ENCODE measurements around the gene SFT2D1. TPM values are rescaled to one million over a fixed set of nuclear protein-coding genes. Genes with fewer than 3 reads are reported as not detected.

Gene SFT2D1
- total RNA-seq, 4 donors from 2014 or later, result 36.8 to 53.5 (median 48.4) TPM

DNA sequence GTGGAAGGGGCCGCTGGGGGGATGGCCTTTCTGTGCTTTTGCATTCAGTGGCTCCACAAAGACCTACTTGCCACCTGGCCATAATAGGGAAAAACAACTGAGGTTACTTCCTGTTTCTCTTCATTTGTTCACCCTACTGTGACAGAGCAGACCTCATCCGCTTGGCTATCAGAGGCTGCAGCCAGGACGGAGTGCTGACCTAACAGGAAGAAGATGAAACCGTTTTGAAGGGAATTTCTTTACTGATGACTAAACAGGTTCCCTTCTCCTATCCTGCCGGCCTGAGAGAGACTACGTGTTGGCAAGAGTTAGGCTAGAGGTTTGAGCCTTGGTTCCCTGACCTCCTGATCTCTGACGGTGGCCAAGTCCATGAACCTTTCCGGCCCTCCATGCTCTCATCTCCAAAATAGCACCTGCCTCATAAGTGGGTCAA, 55.5 kb downstream of the SFT2D1 start:
- peak in 1 of 2 donors; percentile 17 for DNase-seq
- H3K4me1 ChIP-seq, result no peaks in the 10 kb centered on the region
- no peak overlapping the region for H3K4me3 ChIP-seq (replicated peaks in 1 of 3)
- no peaks in the 10 kb centered on the region for H3K9me3 ChIP-seq
- TF ChIP-seq POLR2A (IDR thresholded peaks at IDR 0.05), result no peak
- no peak for TF ChIP-seq CTCF (IDR thresholded peaks at IDR 0.05)
- intact Hi-C loops (cut with DNase I), result no loop called here
- H3K27me3 ChIP-seq, result no peaks in the 10 kb centered on the region
- WGBS, 2 donors, result 60 to 67% methylated on average over 8 of the region's 8 CpGs
- no peaks in the 10 kb centered on the region for H3K36me3 ChIP-seq
- H3K27ac ChIP-seq, result no peak overlapping the region

GRCh38 chr6:166285233-166285632, 57.1 kb downstream of the SFT2D1 start:
- Histone ChIP-seq H3K27me3 (no peaks in the 10 kb centered on the region), H3K4me1 (no peaks in the 10 kb centered on the region), H3K36me3 (no peaks in the 10 kb centered on the region), H3K4me3 (replicated peaks in 1 of 3) (no peak overlapping the region), H3K9me3 (no peaks in the 10 kb centered on the region), H3K27ac (no peak overlapping the region)
- intact Hi-C loops (cut with DNase I), result no loop called here
- TF ChIP-seq POLR2A (IDR thresholded peaks at IDR 0.05) (no peak), CTCF (IDR thresholded peaks at IDR 0.05) (no peak)
- no peak for DNase-seq
- 43 to 65% methylated on average over 6 of the region's 6 CpGs for WGBS, 2 donors

- TF ChIP-seq CTCF (IDR thresholded peaks at IDR 0.05), result no peak
- no peak for TF ChIP-seq POLR2A (IDR thresholded peaks at IDR 0.05)
- intact Hi-C loops (cut with DNase I), result no loop called here
These were observed 57.7 kb downstream of the SFT2D1 start for GRCh38 chr6:166284640-166285039.

GRCh38 chr6:166282394-166283032, 59.8 kb downstream of the SFT2D1 start:
- Histone ChIP-seq H3K27ac (no peak overlapping the region), H3K4me1 (no peaks in the 10 kb centered on the region), H3K27me3 (no peaks in the 10 kb centered on the region), H3K4me3 (replicated peaks in 1 of 3) (no peak overlapping the region), H3K9me3 (no peaks in the 10 kb centered on the region), H3K36me3 (no peaks in the 10 kb centered on the region)
- WGBS, 2 donors, result 81% methylated on average over 11 of the region's 11 CpGs
- no peak for DNase-seq
- TF ChIP-seq CTCF (IDR thresholded peaks at IDR 0.05) (no peak), POLR2A (IDR thresholded peaks at IDR 0.05) (no peak)
- intact Hi-C loops (cut with DNase I), result no loop called here

More at GRCh38 chr6:166284640-166285039, 57.7 kb downstream of the SFT2D1 start:
- Histone ChIP-seq H3K36me3 (no peaks in the 10 kb centered on the region), H3K27ac (no peak overlapping the region), H3K9me3 (no peaks in the 10 kb centered on the region), H3K27me3 (no peaks in the 10 kb centered on the region), H3K4me1 (no peaks in the 10 kb centered on the region), H3K4me3 (replicated peaks in 1 of 3) (no peak overlapping the region)
- WGBS, 2 donors, result 79 to 85% methylated on average over 6 of the region's 6 CpGs
- no peak for DNase-seq

DNA sequence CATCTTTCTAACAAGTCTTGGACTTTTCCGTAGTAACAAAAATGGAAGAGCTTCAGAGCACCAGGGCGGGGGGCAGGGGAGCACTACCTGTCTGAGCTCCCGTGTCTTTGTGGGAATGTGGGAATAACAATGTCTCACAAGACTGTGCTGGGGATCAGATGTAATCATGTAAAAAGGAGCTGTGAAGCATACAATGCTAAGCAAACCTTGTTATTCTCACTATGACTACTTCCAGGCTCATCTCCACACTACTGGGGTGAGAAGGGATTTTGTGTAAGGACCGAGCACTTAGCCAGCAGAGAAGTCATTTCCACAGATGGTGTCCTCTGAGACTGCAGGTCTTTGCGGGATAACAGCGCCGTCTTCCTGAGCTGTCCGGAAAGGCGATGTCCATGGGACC, 61.2 kb downstream of the SFT2D1 start:
- H3K4me3 ChIP-seq (replicated peaks in 1 of 3), result no peak overlapping the region
- intact Hi-C loops (cut with DNase I), result no loop called here
- no peaks in the 10 kb centered on the region for H3K9me3 ChIP-seq
- WGBS, 2 donors, result 90 to 92% methylated on average over 9 of the region's 9 CpGs
- no peaks in the 10 kb centered on the region for H3K27me3 ChIP-seq
- no peaks in the 10 kb centered on the region for H3K36me3 ChIP-seq
- TF ChIP-seq CTCF (IDR thresholded peaks at IDR 0.05) (no peak), POLR2A (IDR thresholded peaks at IDR 0.05) (no peak)
- no peak overlapping the region for H3K27ac ChIP-seq
- no peak for DNase-seq
- H3K4me1 ChIP-seq, result peaks cover 0 to 8% of the 10 kb centered on the region in 2 donors
